Stimulated activated CD8-positive, alpha-beta memory T cell treated with anti-CD3 and anti-CD28 coated beads, Interleukin-12 subunit alpha, Interleukin-12 subunit beta, amount 100 ng/mL, for 1 hour (primary cell): ENCODE measurements around the gene TTLL4.
A peak's percentile ranks its signal among the peaks of the same experiment; 100 is the strongest.
"Not testable (repeated sequence)": the region's sequence is repeated elsewhere in the genome, so short reads cannot be mapped to it uniquely, and the experiment has no call there.

Experiments used
- DNase-seq: peaks from one replicate; pipeline ENCODE4 v3.0.0-alpha.2; 2020; ENCODE audit warnings: low read depth

TTLL4 gene, protein sequence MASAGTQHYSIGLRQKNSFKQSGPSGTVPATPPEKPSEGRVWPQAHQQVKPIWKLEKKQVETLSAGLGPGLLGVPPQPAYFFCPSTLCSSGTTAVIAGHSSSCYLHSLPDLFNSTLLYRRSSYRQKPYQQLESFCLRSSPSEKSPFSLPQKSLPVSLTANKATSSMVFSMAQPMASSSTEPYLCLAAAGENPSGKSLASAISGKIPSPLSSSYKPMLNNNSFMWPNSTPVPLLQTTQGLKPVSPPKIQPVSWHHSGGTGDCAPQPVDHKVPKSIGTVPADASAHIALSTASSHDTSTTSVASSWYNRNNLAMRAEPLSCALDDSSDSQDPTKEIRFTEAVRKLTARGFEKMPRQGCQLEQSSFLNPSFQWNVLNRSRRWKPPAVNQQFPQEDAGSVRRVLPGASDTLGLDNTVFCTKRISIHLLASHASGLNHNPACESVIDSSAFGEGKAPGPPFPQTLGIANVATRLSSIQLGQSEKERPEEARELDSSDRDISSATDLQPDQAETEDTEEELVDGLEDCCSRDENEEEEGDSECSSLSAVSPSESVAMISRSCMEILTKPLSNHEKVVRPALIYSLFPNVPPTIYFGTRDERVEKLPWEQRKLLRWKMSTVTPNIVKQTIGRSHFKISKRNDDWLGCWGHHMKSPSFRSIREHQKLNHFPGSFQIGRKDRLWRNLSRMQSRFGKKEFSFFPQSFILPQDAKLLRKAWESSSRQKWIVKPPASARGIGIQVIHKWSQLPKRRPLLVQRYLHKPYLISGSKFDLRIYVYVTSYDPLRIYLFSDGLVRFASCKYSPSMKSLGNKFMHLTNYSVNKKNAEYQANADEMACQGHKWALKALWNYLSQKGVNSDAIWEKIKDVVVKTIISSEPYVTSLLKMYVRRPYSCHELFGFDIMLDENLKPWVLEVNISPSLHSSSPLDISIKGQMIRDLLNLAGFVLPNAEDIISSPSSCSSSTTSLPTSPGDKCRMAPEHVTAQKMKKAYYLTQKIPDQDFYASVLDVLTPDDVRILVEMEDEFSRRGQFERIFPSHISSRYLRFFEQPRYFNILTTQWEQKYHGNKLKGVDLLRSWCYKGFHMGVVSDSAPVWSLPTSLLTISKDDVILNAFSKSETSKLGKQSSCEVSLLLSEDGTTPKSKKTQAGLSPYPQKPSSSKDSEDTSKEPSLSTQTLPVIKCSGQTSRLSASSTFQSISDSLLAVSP

DNA sequence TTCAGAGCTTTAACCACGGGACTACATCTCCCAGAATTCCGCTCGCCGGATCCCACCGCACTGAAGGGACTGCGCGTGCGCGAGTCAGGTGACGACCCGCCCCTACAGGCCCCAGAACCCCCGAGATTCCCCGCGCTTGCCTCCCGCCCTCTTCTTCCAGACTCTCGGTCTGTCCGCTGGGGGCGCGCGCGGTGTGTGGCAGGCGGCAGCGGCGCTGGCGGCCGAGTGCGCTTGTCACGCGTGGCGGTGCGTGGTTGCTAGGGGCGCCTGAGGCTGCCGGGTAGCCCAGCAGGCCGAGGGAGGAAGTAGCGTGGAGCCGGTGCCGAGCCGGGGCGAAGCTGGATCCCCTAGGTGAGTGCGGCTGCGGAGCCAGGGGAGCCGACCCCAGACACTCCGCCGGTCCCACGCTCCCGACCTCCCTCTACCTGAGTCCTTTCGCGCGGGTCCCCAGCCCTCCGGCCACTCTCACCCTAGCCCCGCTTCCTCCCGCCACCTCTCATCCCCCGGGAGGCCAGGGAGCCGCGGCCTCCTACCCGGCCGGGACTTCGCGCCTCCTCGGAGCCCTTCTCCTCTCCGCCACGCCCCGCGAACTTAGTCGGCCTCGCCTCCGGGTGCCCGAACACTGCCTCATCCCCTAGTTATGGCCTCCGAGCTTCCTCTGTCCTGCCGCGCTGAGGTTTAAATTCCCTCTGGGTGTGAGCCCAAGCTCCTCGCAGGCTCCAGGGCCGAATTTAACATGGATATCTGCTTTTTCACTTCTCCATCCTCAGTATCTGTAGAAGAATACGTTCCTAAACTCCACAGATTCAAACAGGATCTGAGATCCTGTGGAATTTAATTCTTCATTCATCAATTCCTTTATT, at the start of gene TTLL4:
Gene TTLL4 (plus strand): TSS at position 149 of the 863 bp plus-strand sequence. CDS start 26,842 bp downstream, outside the sequence.
- peak; percentile 98 for DNase-seq

DNA sequence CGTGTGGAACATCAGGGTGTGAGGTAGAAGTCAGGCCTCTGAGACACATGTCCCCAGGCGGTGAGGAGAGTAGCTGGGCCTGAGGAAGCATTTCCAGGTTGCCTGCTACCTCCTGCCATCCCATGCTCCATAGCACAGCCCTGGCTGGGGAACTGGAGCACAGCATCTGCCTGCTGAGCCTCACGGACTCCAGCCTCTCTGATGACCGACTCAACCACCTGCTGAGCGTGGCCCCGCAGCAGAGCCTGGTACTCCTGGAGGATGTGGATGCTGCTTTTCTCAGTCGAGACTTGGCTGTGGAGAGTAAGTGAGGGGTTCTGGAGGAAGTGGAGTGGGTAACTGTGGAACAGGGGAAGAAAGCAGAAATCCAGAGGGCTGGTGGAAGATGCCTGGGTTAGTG, 48.3 kb upstream of the TTLL4 start:
- no peak for DNase-seq

GRCh38 chr2:218662827-218663226, 47.8 kb upstream of the TTLL4 start:
- DNase-seq: no peak

- DNase-seq: no peak
Measured at GRCh38 chr2:218663901-218664300, 46.7 kb upstream of the TTLL4 start.

- DNase-seq: no peak
Measured at GRCh38 chr2:218664653-218665052, 46.0 kb upstream of the TTLL4 start.

DNA sequence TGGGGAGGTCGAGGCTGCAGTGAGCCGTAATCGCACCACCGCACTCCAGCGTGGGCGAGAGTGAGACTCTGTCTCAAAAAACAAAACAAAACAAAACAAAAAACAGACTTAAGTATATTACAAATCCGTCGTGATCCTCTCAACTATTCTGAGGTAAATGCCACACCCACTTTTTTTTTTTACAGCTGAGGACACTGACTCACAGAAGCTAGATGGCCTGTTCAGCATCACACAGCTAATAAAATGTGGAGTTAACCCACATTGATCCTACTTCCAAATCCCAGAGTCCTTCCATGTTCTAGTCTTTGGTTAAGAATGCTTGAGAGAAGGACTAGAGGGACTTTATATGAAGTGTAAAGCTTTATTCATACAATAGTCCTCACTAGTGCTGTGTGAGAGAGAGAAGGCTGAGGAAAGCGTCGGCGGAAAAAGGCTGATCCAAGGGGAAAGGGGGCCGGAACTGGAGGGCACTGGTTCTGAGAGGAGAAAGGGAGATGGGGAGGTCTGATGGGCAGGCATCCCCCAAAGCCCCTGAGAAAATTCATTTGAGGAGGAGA, 39.5 kb upstream of the TTLL4 start:
- no peak for DNase-seq

GRCh38 chr2:218671654-218672566, 38.7 kb upstream of the TTLL4 start, which contains the start of the genes RNF25 and STK36:
RNF25 (minus strand) TSS chr2:218672002; CDS start chr2:218671970, 32 bp downstream.
STK36 (plus strand) TSS chr2:218672086; CDS start chr2:218672830, 744 bp downstream.
- DNase-seq: peak; percentile 72

DNA sequence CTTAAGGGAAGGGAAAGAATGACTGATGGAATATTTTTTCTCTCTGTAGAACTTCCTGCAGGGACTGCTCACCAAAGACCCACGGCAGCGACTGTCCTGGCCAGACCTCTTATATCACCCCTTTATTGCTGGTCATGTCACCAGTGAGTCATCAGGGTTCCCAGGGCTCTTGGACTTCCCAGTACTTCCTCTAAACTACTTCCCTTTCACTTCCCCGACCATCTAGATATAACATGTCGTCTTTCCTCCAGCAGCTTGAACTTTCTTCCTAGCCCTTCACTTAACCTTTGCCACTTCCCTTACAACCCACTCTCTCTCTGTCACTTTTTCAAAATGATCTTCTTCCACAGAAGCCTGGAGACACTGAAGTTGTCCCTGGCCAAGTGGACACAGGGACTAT, 31.5 kb upstream of the TTLL4 start:
- no peak for DNase-seq

DNA sequence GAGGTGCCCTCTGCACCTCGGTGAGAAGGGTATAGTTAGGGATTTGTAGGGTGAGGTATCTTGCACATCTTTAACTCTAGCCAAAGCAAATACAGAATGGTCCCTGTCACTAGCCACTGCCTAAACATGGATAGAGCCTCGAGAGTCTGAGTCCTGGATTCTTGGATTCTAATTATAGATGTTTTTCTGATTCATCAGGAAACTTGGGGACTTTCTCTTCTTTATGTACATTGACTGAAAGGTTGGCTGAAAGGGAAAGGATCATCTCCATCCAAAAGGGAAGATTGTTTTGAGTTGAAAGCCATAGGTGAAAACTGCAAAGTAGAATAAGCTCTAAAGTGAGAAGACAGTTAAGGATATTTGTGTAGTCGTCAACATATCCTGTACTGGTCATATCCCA, 30.6 kb upstream of the TTLL4 start:
- no peak for DNase-seq

- not testable (repeated sequence) for DNase-seq
Measured at GRCh38 chr2:218687400-218688060, 23.1 kb upstream of the TTLL4 start.

DNA sequence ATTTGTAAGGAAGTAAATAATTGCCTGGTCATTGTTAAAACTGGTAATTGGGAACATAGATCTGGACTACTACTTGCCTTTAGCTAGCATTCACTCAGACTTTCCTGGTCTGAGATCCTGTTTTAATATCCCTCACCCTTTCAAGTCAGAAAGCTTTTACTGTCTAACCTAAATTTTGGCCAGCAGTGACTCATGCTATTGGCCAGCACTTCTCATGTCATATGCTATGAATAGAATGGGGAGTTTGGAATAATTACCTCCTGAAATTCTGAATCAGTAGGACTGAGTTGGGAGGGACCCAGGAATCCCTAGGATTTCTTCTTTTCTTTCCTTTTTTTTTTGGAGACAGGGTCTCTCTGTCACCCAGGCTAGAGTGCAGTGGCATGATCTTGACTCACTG, 19.4 kb upstream of the TTLL4 start:
- DNase-seq: no peak

DNA sequence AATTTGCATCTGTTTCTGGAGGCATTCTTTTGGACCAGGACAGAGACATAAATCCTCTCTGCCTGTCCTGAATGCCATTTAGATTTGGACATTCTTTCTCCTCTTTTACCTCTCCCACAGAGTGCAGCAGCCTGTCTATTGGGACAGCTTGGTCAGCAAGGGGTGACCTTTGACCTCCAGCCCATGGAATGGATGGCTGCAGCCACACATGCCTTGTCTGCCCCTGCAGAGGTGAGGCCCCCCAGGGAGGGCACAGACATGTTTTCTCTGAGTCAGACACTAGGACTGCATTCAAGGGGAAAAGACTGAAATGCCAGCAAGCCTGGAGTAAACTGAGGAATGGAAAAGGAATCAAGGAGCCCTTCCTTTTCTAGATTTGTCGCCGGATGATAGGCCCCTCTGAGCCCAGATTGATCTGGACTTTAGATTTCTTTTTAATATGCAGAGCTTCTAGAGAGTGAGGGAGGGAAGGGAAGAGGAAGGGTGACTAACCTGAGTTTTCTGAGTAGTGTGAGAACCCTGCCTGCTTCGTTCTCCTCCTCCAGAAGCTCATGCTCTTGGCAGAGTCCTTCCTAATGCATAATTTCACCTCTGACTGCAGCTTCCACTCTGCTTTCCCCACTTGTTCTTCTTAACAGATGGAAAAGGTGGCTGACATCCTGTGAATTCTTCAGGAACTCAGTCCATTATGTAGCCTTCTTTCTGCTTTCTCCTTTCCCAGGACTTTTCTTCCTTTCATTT, 16.1 kb upstream of the TTLL4 start:
- DNase-seq: no peak

DNA sequence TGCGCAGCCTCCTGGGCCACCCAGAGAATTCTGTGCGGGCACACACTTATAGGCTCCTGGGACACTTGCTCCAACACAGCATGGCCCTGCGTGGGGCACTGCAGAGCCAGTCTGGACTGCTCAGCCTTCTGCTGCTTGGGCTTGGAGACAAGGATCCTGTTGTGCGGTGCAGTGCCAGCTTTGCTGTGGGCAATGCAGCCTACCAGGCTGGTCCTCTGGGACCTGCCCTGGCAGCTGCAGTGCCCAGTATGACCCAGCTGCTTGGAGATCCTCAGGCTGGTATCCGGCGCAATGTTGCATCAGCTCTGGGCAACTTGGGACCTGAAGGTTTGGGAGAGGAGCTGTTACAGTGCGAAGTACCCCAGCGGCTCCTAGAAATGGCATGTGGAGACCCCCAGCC, 11.8 kb upstream of the TTLL4 start:
- DNase-seq: no peak

DNA sequence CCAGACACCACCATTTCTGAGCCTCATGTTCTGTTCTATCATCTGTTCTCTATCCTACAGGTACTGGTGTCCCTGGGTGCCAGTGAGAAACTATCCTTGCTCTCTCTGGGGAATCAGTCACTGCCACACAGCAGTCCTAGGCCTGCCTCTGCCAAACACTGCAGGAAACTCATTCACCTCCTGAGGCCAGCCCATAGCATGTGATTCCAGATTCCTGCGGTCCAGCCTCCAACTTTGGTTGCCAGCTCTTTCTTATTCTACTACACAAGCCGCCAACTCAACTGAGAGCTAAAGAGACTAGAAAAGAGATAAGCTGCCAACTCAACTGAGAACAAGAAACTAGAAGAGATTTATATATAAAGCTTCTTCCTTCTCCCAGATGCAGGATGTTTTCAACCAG, 8.8 kb upstream of the TTLL4 start:
- DNase-seq: no peak

- DNase-seq: no peak
Measured at GRCh38 chr2:218703341-218703740, 7.3 kb upstream of the TTLL4 start.

- no peak for DNase-seq
Measured at GRCh38 chr2:218708086-218708485, 2.5 kb upstream of the TTLL4 start.

- no peak for DNase-seq
Measured at GRCh38 chr2:218709908-218710307, 727 bp upstream of the TTLL4 start.

- no peak for DNase-seq
Measured at GRCh38 chr2:218710334-218710686, 325 bp upstream of the TTLL4 start.

DNA sequence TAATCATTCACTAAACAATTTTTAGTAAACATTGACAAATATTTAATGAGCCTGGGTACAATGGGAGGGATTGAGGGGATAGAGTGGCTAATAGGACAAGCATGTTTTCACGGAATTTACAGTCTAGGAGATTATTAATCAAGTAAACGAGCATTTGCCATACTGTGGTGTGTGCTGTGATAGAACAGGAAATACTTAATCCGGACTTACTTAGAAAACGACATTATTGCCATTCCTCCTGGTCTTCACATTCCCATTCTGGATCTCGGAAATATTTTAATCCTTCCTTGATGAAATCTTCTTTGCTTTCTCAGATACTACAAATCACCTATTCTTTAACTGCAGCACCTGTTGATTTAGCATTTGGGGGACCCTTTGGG, 905 bp downstream of the TTLL4 start:
- DNase-seq: no peak
